ENCODE measurements around the gene GPR17.

Gene GPR17

DNA sequence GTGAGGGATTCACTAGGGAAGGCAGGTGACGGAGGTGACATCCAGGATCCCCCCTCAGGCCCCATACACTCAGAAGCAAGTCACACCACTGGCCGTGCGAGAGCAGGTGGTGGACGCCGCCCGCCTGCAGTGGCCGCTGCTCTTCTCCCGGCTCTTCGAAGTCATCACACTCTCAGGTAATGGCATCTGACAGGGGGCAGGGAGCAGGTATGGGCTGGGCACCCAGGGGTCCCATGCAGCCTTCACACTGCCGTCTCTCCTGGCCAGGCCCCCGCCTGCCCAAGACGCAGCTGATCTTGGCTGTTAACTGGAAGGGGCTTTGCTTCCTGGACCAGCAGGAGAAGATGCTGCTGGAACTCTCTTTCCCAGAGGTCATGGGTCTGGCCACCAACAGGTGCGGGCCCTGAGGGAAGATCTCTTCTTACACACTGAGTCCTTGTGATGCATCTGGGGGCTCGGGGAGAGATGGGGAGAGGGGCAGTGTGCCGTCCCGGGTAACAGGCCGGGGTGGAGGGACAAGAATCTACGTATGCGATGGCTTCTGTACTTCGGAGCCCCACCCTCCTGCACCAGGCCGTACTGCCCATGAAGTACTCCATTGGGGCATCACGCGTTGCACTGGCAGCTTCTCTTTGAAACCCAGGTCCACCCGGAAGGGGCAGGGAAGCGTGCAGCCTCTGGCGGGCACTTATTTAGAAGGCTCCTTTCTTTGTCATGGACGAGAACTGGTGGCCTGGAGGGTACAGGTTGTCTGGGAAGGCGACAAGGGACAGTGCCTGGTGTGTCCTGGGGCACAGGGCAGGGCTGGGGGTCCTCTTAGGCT is 18.8 kb upstream of the GPR17 start:
- no peak for DNase-seq (ENCODE audit: low read depth)
- no peak overlapping the region for H3K4me3 ChIP-seq (ENCODE audit: low read depth, low read length)
- TF ChIP-seq, protein P1, sequence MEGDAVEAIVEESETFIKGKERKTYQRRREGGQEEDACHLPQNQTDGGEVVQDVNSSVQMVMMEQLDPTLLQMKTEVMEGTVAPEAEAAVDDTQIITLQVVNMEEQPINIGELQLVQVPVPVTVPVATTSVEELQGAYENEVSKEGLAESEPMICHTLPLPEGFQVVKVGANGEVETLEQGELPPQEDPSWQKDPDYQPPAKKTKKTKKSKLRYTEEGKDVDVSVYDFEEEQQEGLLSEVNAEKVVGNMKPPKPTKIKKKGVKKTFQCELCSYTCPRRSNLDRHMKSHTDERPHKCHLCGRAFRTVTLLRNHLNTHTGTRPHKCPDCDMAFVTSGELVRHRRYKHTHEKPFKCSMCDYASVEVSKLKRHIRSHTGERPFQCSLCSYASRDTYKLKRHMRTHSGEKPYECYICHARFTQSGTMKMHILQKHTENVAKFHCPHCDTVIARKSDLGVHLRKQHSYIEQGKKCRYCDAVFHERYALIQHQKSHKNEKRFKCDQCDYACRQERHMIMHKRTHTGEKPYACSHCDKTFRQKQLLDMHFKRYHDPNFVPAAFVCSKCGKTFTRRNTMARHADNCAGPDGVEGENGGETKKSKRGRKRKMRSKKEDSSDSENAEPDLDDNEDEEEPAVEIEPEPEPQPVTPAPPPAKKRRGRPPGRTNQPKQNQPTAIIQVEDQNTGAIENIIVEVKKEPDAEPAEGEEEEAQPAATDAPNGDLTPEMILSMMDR (conservative IDR thresholded peaks at IDR 0.05; ENCODE audit: low read depth, low read length): no peak

DNA sequence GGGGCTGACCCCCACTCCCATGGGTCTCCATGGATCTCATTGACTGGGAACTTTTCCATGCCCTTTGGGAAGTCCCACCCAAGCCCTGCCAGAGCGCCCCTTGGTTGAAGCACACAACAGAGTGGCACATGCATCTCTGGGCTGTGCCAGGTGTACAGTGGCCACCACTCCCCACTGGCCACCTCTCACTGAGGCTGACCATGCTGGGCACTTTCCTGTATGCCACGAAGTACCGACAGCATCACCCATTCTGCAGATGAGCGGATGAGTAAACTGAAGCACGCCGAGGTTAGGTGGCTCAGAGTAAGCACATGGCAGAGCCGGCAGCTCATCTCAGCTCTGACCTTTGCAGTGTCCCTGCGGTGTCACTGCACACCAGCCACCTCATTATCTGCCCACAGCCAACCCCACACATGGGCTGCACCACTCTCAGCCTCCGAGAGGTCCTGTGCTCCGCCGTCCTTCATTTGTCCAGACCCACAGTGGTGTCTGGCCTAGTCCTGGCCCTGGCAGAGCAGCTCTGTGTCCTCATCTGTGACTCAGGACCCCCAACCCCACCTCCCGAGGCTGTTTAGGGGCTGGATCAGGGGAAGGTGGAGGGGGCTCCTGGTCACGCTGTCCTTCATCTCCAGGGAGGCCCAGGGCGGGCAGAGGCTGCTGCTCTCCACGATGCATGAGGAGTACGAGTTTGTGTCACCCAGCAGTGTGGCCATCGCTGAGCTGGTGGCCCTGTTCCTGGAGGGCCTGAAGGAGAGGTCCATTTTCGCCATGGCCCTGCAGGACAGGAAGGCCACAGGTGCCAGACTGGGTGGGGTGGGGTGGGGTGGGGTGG is 18.0 kb upstream of the GPR17 start:
- TF ChIP-seq, protein P1 (conservative IDR thresholded peaks at IDR 0.05; ENCODE audit: low read depth, low read length): no peak
- no peak for DNase-seq (ENCODE audit: low read depth)
- no peak overlapping the region for H3K4me3 ChIP-seq (ENCODE audit: low read depth, low read length)

DNA sequence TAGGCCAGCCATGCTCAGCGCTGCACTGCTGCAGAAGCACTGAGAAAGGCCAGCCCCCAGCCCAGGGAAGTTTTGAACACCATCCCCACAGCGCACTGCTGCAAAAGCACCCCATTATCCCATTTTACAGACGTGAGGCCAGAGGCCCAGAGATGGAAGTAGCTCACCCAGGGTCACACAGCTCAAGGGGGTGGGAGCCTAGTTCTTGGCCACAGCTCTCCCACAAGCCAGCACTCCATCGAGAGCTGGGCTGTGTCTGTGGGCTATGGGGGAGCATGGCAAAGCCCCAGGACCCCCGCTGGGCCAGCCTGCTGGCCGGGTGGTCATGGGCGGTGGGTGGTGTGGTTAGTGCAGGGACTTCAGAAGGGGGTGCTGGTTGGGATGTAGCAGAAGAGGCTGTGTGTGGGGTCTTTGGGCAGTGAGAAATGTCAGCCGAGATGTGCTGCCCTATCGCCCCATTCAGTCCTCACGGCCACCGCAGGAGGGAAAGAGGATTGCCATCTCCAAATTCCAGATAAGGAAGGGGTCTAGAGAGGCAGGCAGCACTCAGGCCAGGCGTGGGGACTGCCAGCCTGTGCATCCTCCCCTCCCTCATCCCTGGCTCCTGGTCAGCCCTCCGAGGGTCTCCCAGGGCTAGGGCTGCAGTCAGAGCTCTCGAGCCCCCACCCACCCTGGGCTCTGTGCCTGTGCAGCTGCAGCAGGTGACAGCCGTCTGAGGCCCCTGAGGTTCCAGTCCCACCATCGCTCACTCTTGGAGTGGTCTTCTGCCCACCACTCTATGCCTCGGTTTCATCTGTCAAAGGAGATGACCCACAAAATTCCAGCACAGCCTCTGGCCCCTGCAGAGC is 17.0 kb upstream of the GPR17 start:
- DNase-seq (ENCODE audit: low read depth): no peak
- TF ChIP-seq, protein P1 (conservative IDR thresholded peaks at IDR 0.05; ENCODE audit: low read depth, low read length): no peak
- no peak overlapping the region for H3K4me3 ChIP-seq (ENCODE audit: low read depth, low read length)

DNA sequence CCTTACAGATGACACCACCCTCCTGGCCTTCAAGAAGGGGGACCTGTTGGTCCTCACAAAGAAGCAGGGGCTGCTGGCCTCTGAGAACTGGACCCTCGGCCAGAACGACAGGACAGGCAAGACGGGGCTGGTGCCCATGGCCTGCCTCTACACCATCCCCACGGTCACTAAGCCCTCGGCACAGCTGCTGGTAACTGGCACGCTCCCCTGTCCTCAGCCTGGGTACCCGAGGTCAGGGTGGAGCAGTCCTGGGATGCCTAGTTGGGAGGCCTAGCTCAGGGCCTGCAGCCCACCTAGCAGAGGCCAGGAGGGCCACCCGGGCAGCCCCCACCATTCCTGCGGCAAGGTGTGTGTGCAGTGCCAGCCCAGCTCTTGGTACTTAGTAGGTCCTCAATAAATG is 16.3 kb upstream of the GPR17 start:
- TF ChIP-seq, protein P1 (conservative IDR thresholded peaks at IDR 0.05; ENCODE audit: low read depth, low read length): no peak
- DNase-seq (ENCODE audit: low read depth): no peak
- no peak overlapping the region for H3K4me3 ChIP-seq (ENCODE audit: low read depth, low read length)

DNA sequence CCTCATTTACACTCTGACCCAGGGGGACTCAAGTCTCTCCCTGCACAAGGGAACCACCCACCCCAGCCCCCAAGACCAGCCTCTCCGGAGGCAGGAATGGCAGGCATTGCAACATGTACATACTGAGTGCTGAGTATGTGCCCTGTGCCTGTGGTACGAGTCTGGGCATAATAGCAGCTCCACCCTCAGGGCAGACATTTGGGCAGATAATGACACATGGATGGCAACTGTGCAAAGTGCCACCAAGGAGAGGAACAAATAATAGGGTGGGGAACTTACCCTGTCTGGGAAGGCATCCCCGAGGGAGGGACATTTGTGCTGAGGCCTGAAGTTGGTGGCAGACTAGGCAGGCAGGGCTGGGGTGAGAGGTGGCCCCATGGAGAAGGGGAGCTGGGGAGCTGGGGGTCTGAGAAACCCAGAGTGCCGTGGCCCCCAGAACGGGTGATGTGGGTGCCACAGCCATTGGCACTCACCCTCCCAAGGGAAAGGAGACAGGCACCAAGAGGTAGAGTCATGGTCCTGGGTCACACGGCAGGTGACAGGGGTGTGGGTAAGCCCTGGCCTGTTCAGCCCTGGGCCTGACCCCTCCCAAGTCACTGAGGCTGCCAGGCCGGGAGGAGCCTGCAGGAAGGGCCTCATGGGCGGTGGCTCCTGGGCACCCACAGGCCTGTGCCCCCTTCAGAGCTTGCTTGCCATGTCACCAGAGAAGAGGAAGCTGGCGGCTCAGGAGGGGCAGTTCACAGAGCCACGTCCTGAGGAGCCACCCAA is 15.7 kb upstream of the GPR17 start:
- H3K4me3 ChIP-seq (ENCODE audit: low read depth, low read length): no peak overlapping the region
- TF ChIP-seq, protein P1 (conservative IDR thresholded peaks at IDR 0.05; ENCODE audit: low read depth, low read length): no peak
- DNase-seq (ENCODE audit: low read depth): no peak
